Glutamatergic neuron (in vitro differentiated cells): ENCODE results near the gene MEGF11. TPM values are rescaled to one million over a fixed set of nuclear protein-coding genes. Genes with fewer than 3 reads are reported as not detected.

Experiments
- DNase-seq: peaks from one replicate; pipeline ENCODE4 v3.0.0; 2022
- H3K27ac Mint-ChIP-seq: one replicate; pipeline ENCODE4 v1.8.0; 2020; ENCODE audit warnings: mild to moderate bottlenecking, mixed read lengths, inconsistent platforms; ENCODE audit not compliant: unreplicated experiment
- H3K27me3 Mint-ChIP-seq: one replicate; pipeline ENCODE4 v1.8.0; 2020; ENCODE audit warnings: mild to moderate bottlenecking, moderate library complexity, mixed read lengths, inconsistent platforms; ENCODE audit not compliant: unreplicated experiment
- H3K36me3 Mint-ChIP-seq: one replicate; pipeline ENCODE4 v1.8.0; 2020; ENCODE audit warnings: mild to moderate bottlenecking, mixed read lengths, inconsistent platforms; ENCODE audit not compliant: unreplicated experiment
- H3K4me1 Mint-ChIP-seq: one replicate; pipeline ENCODE4 v1.8.0; 2020; ENCODE audit warnings: mild to moderate bottlenecking, low read depth, mixed read lengths, inconsistent platforms; ENCODE audit not compliant: unreplicated experiment
- H3K4me3 Mint-ChIP-seq: one replicate; pipeline ENCODE4 v1.8.0; 2020; ENCODE audit warnings: mild to moderate bottlenecking, mixed read lengths, inconsistent platforms; ENCODE audit not compliant: unreplicated experiment
- H3K9me3 Mint-ChIP-seq: one replicate; pipeline ENCODE4 v1.8.0; 2020; ENCODE audit warnings: mild to moderate bottlenecking, moderate library complexity, mixed read lengths, inconsistent platforms; ENCODE audit not compliant: unreplicated experiment
- long read RNA-seq: library from polyadenylated mRNA; unstranded; transcript quantifications from one replicate; pipeline ENCODE4 v2.0.0, GENCODE V29; 2020; ENCODE audit not compliant: unreplicated experiment
- total RNA-seq: library from RNA; stranded (reverse); fragmentation: NEBNext Ultra II Directional; extraction: Animal tissue kit (Norgen Biotek cat#: 25700); gene quantifications from one replicate; pipeline ENCODE4 v1.2.1, GENCODE V29; 2021; ENCODE audit not compliant: unreplicated experiment
- TF ChIP-seq, protein P1 (sequence below): fragments of 200-600 bp; sonication (generic); IDR thresholded peaks from one replicate; pipeline ENCODE4 v1.5.0; 2021; ENCODE audit not compliant: partially characterized antibody, unreplicated experiment

Gene MEGF11
- total RNA-seq: 2.6 TPM
- long read RNA-seq: 0 reads

DNA sequence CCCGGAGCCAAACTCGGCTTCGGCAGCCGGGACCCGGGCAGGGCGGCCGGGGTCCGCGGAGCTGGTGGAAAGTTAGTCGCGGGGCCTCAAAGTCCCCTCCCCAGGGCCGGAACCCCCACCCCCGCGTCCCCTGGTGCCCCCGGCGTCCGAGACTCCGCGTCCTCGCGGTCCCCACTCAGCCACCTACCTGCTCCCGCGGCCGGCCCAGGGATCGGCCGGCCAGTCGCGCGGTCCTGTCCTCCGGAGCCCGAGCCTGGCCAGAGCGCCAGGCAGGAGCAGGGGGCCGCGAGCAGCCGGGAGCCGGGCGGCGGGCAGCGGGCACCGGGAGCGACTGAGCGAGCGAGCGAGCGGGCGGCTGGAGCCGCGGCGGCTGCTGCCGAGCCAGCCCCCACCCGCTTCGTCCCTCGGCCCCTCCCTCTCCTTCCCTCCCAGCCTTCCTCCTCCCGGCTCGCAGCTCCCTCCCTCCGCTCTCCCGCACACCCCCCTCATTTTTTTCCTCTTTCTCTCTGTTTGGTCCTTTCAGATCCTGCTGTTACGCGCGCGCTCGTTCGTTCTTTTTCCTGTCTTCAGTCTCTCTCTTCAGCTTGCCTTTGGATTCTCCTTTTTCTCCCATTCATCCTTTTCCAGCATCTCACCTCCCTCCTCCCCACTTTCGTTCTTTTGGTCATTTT lies at the start of gene MEGF11:
MEGF11 (minus strand) TSS at position 333 of the 671 bp plus-strand sequence. CDS start 125,347 bp downstream, outside the sequence.
- no peaks in the 10 kb centered on the region for H3K36me3 Mint-ChIP-seq
- peaks cover 27% of the 10 kb centered on the region for H3K27me3 Mint-ChIP-seq
- H3K4me1 Mint-ChIP-seq: peaks cover 2% of the 10 kb centered on the region
- H3K27ac Mint-ChIP-seq: peak within 1 kb of the TSS; percentile 52
- peaks cover 6% of the 10 kb centered on the region for H3K9me3 Mint-ChIP-seq
- TF ChIP-seq, protein P1, sequence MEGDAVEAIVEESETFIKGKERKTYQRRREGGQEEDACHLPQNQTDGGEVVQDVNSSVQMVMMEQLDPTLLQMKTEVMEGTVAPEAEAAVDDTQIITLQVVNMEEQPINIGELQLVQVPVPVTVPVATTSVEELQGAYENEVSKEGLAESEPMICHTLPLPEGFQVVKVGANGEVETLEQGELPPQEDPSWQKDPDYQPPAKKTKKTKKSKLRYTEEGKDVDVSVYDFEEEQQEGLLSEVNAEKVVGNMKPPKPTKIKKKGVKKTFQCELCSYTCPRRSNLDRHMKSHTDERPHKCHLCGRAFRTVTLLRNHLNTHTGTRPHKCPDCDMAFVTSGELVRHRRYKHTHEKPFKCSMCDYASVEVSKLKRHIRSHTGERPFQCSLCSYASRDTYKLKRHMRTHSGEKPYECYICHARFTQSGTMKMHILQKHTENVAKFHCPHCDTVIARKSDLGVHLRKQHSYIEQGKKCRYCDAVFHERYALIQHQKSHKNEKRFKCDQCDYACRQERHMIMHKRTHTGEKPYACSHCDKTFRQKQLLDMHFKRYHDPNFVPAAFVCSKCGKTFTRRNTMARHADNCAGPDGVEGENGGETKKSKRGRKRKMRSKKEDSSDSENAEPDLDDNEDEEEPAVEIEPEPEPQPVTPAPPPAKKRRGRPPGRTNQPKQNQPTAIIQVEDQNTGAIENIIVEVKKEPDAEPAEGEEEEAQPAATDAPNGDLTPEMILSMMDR: no peak
- peak; percentile 56 for DNase-seq
- peak within 1 kb of the TSS; percentile 92 for H3K4me3 Mint-ChIP-seq

DNA sequence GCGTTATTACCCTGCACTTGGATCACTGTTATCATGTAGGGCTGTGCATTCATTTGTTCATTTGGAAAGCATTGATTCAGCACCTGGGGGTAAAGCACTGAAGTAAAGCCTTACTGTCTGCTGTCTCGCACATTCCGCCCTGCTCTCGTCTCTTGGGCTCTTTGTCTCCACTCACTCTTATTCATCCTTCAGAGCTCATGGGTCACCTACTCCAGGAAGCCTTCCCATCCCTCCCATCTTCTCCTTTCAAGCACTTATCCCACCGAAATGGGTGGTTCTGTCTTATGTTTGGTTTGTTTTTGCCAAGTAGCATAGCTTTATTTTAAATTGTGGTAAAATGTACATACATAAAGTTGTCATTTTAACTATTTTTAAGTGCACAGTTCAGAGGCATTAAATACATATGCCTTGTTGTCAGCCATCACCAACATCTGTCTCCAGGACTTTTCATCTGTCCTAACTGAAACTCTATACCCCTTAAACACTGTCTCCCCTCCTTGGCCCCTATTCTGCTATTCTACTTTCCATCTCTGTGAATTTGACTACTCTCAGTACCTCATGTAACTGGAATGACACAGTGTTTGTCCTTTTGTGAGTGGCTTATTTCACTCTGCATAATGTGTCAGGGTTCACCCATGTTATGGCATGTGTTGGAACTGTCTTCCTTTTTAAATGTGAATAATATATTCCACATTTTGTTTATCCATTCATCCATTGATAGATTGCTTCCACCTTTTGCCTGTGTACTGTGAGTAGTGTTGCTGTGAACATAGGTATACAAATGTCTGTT lies 49.1 kb upstream of the MEGF11 start:
- TF ChIP-seq, protein P1: no peak
- peaks cover 3% of the 10 kb centered on the region for H3K36me3 Mint-ChIP-seq
- H3K9me3 Mint-ChIP-seq: peaks cover 4% of the 10 kb centered on the region
- H3K4me1 Mint-ChIP-seq: peaks cover 5% of the 10 kb centered on the region
- H3K4me3 Mint-ChIP-seq: no peak overlapping the region
- no peak overlapping the region for H3K27ac Mint-ChIP-seq
- H3K27me3 Mint-ChIP-seq: peaks cover 1% of the 10 kb centered on the region
- DNase-seq: no peak

DNA sequence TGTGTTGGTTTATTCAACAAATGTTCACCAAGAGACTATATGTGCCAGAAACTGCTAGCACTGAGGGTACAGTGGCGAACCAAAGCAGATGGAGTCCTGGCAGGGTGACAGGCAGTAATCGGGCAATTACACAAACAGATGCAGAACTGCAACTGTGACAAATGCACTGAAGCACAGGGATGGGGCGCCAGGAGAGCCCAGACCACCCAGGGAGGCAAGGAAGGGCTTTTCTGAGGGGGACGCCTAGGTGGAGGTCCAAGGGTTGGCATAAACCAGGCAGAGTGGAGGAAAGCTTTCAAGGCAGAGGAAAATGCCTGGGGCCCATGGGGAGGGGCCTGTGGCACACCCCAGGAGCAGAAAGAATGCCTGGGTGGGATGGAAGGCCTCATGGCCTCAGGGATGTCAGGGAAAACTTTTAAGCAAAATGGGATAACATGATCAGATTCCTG lies 45.3 kb upstream of the MEGF11 start:
- H3K27me3 Mint-ChIP-seq: peaks cover 5% of the 10 kb centered on the region
- peaks cover 5% of the 10 kb centered on the region for H3K4me1 Mint-ChIP-seq
- H3K4me3 Mint-ChIP-seq: no peak overlapping the region
- H3K36me3 Mint-ChIP-seq: peaks cover 3% of the 10 kb centered on the region
- TF ChIP-seq, protein P1: no peak
- DNase-seq: no peak
- H3K27ac Mint-ChIP-seq: peak overlapping the region; percentile 41
- peaks cover 7% of the 10 kb centered on the region for H3K9me3 Mint-ChIP-seq

DNA sequence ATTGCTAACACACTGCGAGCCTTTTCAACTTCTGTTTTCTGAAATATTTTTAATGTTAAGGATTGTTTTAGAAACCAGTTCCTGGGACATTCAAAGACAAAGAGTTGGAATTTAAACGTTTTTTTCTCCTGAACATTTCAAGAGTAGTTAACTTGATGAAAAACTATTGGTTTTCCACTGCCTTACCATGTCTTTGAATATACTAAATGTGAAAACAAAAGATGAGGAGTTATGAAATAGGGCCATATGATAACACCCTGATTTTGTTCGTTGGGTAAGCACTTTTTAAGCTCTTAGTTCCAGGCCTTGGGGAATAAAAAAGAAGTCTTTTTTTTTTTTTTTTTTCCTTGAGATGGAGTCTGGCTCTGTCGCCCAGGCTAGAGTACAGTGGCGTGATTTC lies 42.6 kb upstream of the MEGF11 start:
- H3K9me3 Mint-ChIP-seq: peaks cover 7% of the 10 kb centered on the region
- H3K4me1 Mint-ChIP-seq: peaks cover 5% of the 10 kb centered on the region
- H3K27me3 Mint-ChIP-seq: peaks cover 5% of the 10 kb centered on the region
- peaks cover 3% of the 10 kb centered on the region for H3K36me3 Mint-ChIP-seq
- DNase-seq: no peak
- H3K4me3 Mint-ChIP-seq: no peak overlapping the region
- H3K27ac Mint-ChIP-seq: no peak overlapping the region
- TF ChIP-seq, protein P1: no peak

DNA sequence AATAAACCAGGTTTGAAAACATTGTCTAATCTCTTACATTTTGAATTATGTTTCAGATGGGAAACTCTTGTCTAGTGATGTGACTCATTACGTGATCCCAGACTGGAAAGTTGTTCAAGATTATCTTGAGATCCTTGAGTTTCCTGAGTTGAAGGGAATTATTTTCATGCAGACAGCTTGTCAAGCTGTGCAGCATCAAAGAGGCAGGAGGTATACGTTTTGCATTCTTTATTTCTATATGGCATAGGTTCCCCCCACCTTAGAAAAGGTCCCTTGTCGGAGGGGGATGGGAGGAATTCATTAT lies 41.3 kb upstream of the MEGF11 start:
- peaks cover 3% of the 10 kb centered on the region for H3K36me3 Mint-ChIP-seq
- no peak overlapping the region for H3K27ac Mint-ChIP-seq
- no peak for DNase-seq
- peaks cover 8% of the 10 kb centered on the region for H3K4me1 Mint-ChIP-seq
- peak overlapping the region; percentile 78 for H3K4me3 Mint-ChIP-seq
- TF ChIP-seq, protein P1: no peak
- H3K27me3 Mint-ChIP-seq: peaks cover 5% of the 10 kb centered on the region
- H3K9me3 Mint-ChIP-seq: peaks cover 7% of the 10 kb centered on the region
